ENCODE data around the gene RANGRF. TPM values are rescaled to one million over a fixed set of nuclear protein-coding genes. Genes with fewer than 3 reads are reported as not detected.

Gene RANGRF
- polyA plus RNA-seq, 1 of the 3 experiments (the other 2 are of a cell fraction): 55.9 TPM

DNA sequence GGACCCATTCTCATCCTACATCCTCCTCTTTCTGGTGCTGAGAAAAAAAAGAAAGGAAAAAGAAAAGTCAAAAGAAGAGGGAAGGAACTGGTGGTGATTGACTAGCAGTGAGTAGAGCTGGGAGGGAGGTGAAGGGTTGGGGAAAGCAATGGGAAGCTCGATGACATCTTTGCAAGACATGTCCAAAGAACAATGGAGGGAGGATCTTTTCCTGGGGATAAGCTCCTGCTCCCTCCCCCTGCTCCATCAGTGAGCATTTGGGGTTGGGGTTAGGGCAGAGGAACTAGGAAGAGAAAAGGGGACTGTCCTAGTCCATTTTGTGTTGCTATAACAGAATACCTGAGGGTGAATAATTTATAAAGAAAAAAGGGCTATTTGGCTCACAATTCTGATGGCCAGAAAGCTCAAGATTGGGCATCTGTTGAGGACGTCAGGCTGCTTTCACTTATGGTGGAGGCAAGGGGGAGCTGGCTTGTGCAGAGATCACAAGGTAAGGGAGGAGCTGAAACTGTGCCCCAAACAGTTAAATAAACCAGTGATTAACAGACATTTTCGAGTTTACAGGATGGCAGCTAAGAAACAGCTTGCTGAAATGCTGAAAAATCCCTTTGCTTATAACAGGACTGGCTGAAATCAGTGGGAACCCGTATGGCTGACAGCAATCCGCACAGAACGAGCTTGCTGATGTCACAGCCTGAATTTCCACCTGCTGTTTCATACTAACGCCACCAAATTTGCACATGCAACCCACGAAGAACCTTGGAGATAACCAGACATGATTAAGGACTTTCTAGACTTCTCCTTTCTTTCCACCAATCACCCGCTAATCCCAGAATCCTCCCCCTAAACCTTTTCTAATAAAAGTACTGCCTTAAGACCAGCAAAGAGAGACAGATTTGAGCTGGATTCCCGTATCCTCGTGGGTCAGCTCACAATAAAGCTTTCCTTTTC, 49.6 kb downstream of the RANGRF start:
- H3K4me3 ChIP-seq (ENCODE audit: low read depth in 2 of 2, low read length in 1 of 2): no peak overlapping the region
- ChIA-PET POLR2A (interaction anchor here (1.2 kb wide), 1 partner anchor 38 kb away, joined by 3 read pairs; no protein-coding TSS in a partner anchor), CTCF (interaction anchor here (0.9 to 3.9 kb wide), 6 partner anchors 11 to 180 kb away, joined by 3 to 16 read pairs (median 4); no protein-coding TSS in a partner anchor)
- no peaks in the 10 kb centered on the region for H3K4me1 ChIP-seq (ENCODE audit: control insufficient read depth in 1 of 2, insufficient read depth in 2 of 2, low read depth in 1 of 2, low read length in 1 of 2)
- no peaks in the 10 kb centered on the region for H4K20me1 ChIP-seq (ENCODE audit: insufficient read depth)
- H3K27me3 ChIP-seq (ENCODE audit: insufficient read depth): no peaks in the 10 kb centered on the region
- H3K36me3 ChIP-seq (replicated peaks in 1 of 2; ENCODE audit: control insufficient read depth in 1 of 2, insufficient read depth in 2 of 2, low read length in 1 of 2): no peaks in the 10 kb centered on the region
- H3K4me2 ChIP-seq: no peak overlapping the region
- no peak overlapping the region for H2AFZ ChIP-seq (ENCODE audit: low read depth)
- H3K27ac ChIP-seq (ENCODE audit: low read depth in 2 of 2, low read length in 1 of 2): no peak overlapping the region
- TF ChIP-seq TCF12 (IDR thresholded peaks at IDR 0.05) (no peak), POLR2AphosphoS5 (IDR thresholded peaks at IDR 0.05; ENCODE audit: low read depth, low read length) (no peak), ELF1 (IDR thresholded peaks at IDR 0.05) (no peak), RXRA (IDR thresholded peaks at IDR 0.05; ENCODE audit: borderline replicate concordance, low read depth) (no peak), EP300 (IDR thresholded peaks at IDR 0.05; ENCODE audit: borderline replicate concordance in 1 of 2, low read depth in 1 of 2, low read length in 1 of 2) (no peak), TAF1 (IDR thresholded peaks at IDR 0.05; ENCODE audit: borderline replicate concordance, low read depth, low read length) (no peak)
- no peaks in the 10 kb centered on the region for H3K79me2 ChIP-seq (ENCODE audit: insufficient read depth)
- no peaks in the 10 kb centered on the region for H3K9me3 ChIP-seq
- H3F3A ChIP-seq (replicated peaks; ENCODE audit: insufficient read depth): peaks cover 4% of the 10 kb centered on the region
- WGBS (ENCODE audit: low lambda C conversion rate): 65% methylated on average over 11 of the region's 11 CpGs
- H3K9ac ChIP-seq: no peak overlapping the region
- no peaks in the 10 kb centered on the region for H3K9me2 ChIP-seq
- no peak for DNase-seq

DNA sequence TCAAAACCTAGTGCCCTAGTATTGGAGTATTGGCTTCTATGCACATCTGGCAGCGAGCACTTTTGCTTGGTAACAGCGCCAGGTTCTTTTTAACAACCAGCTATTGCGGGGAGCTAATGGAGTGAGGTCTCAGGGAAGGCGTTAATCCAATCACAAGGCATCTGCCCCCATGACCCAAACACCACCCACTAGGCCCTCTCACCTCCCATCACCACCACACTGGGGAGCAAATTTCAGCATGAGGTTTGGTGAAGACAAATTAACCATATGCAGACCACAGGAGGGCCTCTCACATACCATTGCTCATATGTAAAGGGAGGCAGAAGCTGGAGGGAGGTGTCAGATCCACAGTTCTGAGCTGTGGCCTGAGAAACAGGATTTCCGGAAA, 50.3 kb downstream of the RANGRF start:
- H3K9me2 ChIP-seq: no peaks in the 10 kb centered on the region
- POLR2A ChIA-PET: interaction anchor here (1.2 kb wide), 1 partner anchor 37 kb away, joined by 3 read pairs; no protein-coding TSS in a partner anchor
- no peaks in the 10 kb centered on the region for H3K79me2 ChIP-seq (ENCODE audit: insufficient read depth)
- no peak overlapping the region for H3K27ac ChIP-seq (ENCODE audit: low read depth in 2 of 2, low read length in 1 of 2)
- CTCF ChIA-PET: interaction anchor here (0.9 to 3.9 kb wide), 6 partner anchors 11 to 180 kb away, joined by 3 to 16 read pairs (median 4); no protein-coding TSS in a partner anchor
- DNase-seq: no peak
- no peak for TF ChIP-seq YY1 (IDR thresholded peaks at IDR 0.05; ENCODE audit: low read depth)
- no peak for TF ChIP-seq SIN3A (IDR thresholded peaks at IDR 0.05; ENCODE audit: borderline replicate concordance, low read depth, low read length)
- no peak for TF ChIP-seq MEF2A (IDR thresholded peaks at IDR 0.05; ENCODE audit: borderline replicate concordance, low read depth)
- no peak for TF ChIP-seq NFIC (IDR thresholded peaks at IDR 0.05; ENCODE audit: borderline replicate concordance)
- TF ChIP-seq NRF1 (IDR thresholded peaks at IDR 0.05; ENCODE audit: low read depth, low read length): no peak
- TF ChIP-seq EZH2phosphoT487 (IDR thresholded peaks at IDR 0.05; ENCODE audit: borderline replicate concordance, low read depth): no peak
- H3K4me3 ChIP-seq (ENCODE audit: low read depth in 2 of 2, low read length in 1 of 2): no peak overlapping the region
- no peaks in the 10 kb centered on the region for H4K20me1 ChIP-seq (ENCODE audit: insufficient read depth)
- 97% methylated on average over 5 of the region's 5 CpGs for WGBS (ENCODE audit: low lambda C conversion rate)
- no peaks in the 10 kb centered on the region for H3K4me1 ChIP-seq (ENCODE audit: control insufficient read depth in 1 of 2, insufficient read depth in 2 of 2, low read depth in 1 of 2, low read length in 1 of 2)
- H3K9ac ChIP-seq: no peak overlapping the region
- peaks cover 4% of the 10 kb centered on the region for H3F3A ChIP-seq (replicated peaks; ENCODE audit: insufficient read depth)
- no peak overlapping the region for H3K4me2 ChIP-seq
- H3K36me3 ChIP-seq (replicated peaks in 1 of 2; ENCODE audit: control insufficient read depth in 1 of 2, insufficient read depth in 2 of 2, low read length in 1 of 2): no peaks in the 10 kb centered on the region
- H2AFZ ChIP-seq (ENCODE audit: low read depth): no peak overlapping the region
- no peaks in the 10 kb centered on the region for H3K27me3 ChIP-seq (ENCODE audit: insufficient read depth)
- H3K9me3 ChIP-seq: no peaks in the 10 kb centered on the region

Data from SK-N-SH (cell line).